Upper lobe of left lung (tissue), 6 donors: ENCODE measurements around the gene SCIMP. TPM values are rescaled to one million over a fixed set of nuclear protein-coding genes. Genes with fewer than 3 reads are reported as not detected.

Experiments used
- ATAC-seq, 2 donors: fragments of 200-7000 bp; cut with Tn5 transposase; one replicate each; pipeline ENCODE4 v1.9.1; 2022; ENCODE audit warnings: mild to moderate bottlenecking in 2 of 2, moderate library complexity in 2 of 2; ENCODE audit not compliant: low FRiP score in 2 of 2
- DNase-seq, 2 donors: peaks; one replicate each; pipeline ENCODE4 v3.0.0-alpha.2; 2019 to 2020
- H3K27ac ChIP-seq, 4 donors: fragments of 200-600 bp; sonication (generic); one replicate each; pipeline ENCODE4 v1.5.1; 2016 to 2019
- H3K27me3 ChIP-seq, 4 donors: fragments of 200-600 bp; sonication (generic); one replicate each; pipeline ENCODE4 v1.5.1; 2017 to 2019
- H3K36me3 ChIP-seq, 4 donors: fragments of 200-600 bp; sonication (generic); one replicate each; pipeline ENCODE4 v1.5.1; 2016 to 2019
- H3K4me1 ChIP-seq, 4 donors: fragments of 200-600 bp; sonication (generic); one replicate each; pipeline ENCODE4 v1.5.1; 2018 to 2019
- H3K4me3 ChIP-seq, 4 donors: fragments of 200-600 bp; sonication (generic); one replicate each; pipeline ENCODE4 v1.5.1; 2017 to 2019; ENCODE audit warnings: mild to moderate bottlenecking in 2 of 4, moderate library complexity in 1 of 4
- H3K9me3 ChIP-seq, 4 donors: fragments of 200-600 bp; sonication (generic); one replicate each; pipeline ENCODE4 v1.5.1; 2018 to 2019
- EP300 ChIP-seq, 4 donors: sonication (generic); formaldehyde crosslinking; IDR thresholded peaks; one replicate each; pipeline ENCODE4 v1.5.1; 2017; ENCODE audit warnings: antibody characterized with exemption in 4 of 4, control low read depth in 2 of 4
- POLR2A ChIP-seq, 4 donors: fragments of 450-650 bp; IDR thresholded peaks; one replicate each; pipeline ENCODE4 v1.5.1; 2016 to 2017; ENCODE audit warnings: antibody characterized with exemption in 4 of 4, mild to moderate bottlenecking in 2 of 4
- POLR2AphosphoS5 ChIP-seq, 2 donors: sonication (generic); formaldehyde crosslinking; IDR thresholded peaks; one replicate each; pipeline ENCODE4 v1.5.1; 2017; ENCODE audit warnings: antibody characterized with exemption in 2 of 2
- WGBS, 2 donors: methylation state at CpG; one replicate each; pipeline ENCODE4 v1.1.5; 2017 to 2018; 5-methylcytosine and 5-hydroxymethylcytosine counted together
- total RNA-seq, 6 donors: library from RNA; depleted of rRNA in 4 of 6; stranded (reverse); fragments of >200 nt in 4 of 6; gene quantifications; one replicate each; pipeline versions ENCODE4 v1.1.0 to v1.2.1, GENCODE V29; 2016 to 2021
- TF ChIP-seq, protein P1 (sequence below), 6 experiments: fragments of 450-650 bp in 4 of 6; fragments of 200-600 bp in 2 of 6; sonication (generic) in 2 of 6; IDR thresholded peaks; one replicate each; pipeline ENCODE4 v1.5.1; 2016 to 2019; ENCODE audit warnings: antibody characterized with exemption in 6 of 6
- donor health status: DM: no; HTN: no; CAD: no; lungs with moderate emphysema.
- donor health status: DM: no; HTN: yes; CAD: no; lungs with severe emphysema.

Gene SCIMP
- total RNA-seq, 6 donors from 2014 or later: 6.3 to 30.6 (median 10.7) TPM

DNA sequence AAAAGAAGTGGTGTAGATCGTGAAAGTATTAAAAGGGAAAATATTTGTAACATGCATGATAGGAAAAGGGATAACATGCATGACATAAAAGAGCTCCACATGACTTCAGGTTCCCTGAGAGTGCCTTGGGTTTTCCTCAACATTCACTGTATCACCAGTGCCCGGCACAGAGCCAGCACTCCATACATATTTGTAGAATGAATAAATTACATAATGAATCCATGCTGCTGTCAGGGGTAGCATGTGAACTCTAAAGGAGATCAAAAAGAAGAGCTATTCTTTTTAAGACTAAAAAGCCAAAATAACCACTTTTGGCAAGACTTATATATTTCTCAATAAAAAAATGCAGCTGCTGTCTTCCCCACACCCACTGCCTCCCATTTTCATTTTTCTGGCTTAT lies 40.3 kb downstream of the SCIMP start:
- DNase-seq (no peak), ATAC-seq (no peak)
- peaks cover 11 to 19% (median 13%) of the 10 kb centered on the region in 4 donors for H3K4me1 ChIP-seq
- no peak overlapping the region for H3K4me3 ChIP-seq
- H3K27me3 ChIP-seq: no peaks in the 10 kb centered on the region
- peaks cover 0 to 10% (median 5%) of the 10 kb centered on the region in 4 donors for H3K9me3 ChIP-seq
- 83 to 85% methylated on average over 2 of the region's 2 CpGs for WGBS, 2 donors
- TF ChIP-seq POLR2A (IDR thresholded peaks at IDR 0.05): no peak
- TF ChIP-seq, protein P1, sequence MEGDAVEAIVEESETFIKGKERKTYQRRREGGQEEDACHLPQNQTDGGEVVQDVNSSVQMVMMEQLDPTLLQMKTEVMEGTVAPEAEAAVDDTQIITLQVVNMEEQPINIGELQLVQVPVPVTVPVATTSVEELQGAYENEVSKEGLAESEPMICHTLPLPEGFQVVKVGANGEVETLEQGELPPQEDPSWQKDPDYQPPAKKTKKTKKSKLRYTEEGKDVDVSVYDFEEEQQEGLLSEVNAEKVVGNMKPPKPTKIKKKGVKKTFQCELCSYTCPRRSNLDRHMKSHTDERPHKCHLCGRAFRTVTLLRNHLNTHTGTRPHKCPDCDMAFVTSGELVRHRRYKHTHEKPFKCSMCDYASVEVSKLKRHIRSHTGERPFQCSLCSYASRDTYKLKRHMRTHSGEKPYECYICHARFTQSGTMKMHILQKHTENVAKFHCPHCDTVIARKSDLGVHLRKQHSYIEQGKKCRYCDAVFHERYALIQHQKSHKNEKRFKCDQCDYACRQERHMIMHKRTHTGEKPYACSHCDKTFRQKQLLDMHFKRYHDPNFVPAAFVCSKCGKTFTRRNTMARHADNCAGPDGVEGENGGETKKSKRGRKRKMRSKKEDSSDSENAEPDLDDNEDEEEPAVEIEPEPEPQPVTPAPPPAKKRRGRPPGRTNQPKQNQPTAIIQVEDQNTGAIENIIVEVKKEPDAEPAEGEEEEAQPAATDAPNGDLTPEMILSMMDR (IDR thresholded peaks at IDR 0.05): no peak
- TF ChIP-seq POLR2AphosphoS5 (IDR thresholded peaks at IDR 0.05): no peak
- no peak for TF ChIP-seq EP300 (IDR thresholded peaks at IDR 0.05)
- no peak overlapping the region for H3K27ac ChIP-seq
- H3K36me3 ChIP-seq: peaks cover 0 to 3% (median under 1%) of the 10 kb centered on the region in 4 donors

DNA sequence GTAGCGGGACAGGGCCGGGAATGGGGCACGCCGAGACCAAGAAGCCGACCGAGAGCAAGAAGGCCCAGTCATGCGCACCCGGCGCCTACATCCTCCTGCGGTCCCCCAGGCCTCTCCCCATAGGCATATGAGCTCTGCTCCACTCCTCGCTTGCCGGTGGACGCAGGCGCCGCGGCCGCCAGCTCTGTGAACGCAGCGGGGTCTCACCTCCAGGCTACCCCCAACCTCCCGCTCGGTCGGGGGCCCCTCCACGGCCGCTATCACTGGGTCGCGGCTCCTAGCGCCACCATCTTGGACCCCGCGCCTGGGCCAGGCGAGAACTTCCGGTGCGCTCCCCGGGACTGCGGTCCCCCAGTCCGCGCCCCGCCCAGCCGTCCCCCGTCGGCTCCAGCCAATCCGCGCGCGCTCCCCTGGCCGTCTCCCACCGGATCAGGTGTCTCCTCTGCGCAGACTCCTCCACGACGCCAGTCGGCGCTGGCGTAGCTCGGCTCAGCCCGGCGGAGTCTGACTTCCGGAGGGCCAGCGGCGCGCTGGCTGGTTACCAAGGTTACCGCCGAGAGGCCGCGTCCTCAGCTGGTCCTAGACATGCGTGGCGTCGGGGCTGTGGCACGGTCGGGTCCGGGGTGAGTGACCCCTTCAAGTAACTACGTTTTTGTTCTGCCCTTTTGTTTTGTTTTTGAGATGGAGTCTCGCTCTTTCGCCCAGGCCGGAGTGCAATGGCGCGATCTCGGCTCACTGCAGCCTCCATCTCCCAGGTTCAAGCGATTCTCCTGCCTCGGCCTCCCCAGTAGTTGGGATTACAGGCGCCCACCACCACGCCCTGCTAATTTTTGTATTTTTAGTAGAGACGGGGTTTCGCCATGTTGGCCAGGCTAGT lies 42.9 kb downstream of the SCIMP start, which contains the start of gene ZNF594:
TSS of gene ZNF594 (minus strand) at position 328 of the 877 bp plus-strand sequence. CDS start 7,612 bp downstream, outside the sequence.
- Histone ChIP-seq H3K4me1 (peaks cover 11 to 19% (median 13%) of the 10 kb centered on the region in 4 donors), H3K27me3 (no peaks in the 10 kb centered on the region), H3K27ac (peak within 1 kb of the TSS; percentile 72 to 88 (median 82)), H3K4me3 (peak within 1 kb of the TSS; percentile 60 to 99 (median 80)), H3K36me3 (peaks cover 0 to 12% (median 4%) of the 10 kb centered on the region in 4 donors), H3K9me3 (peaks cover 2 to 34% (median 24%) of the 10 kb centered on the region in 4 donors)
- TF ChIP-seq, protein P1 (IDR thresholded peaks at IDR 0.05): peak; percentile 61 to 94 (median 87)
- peak; percentile 75 to 85 for TF ChIP-seq POLR2AphosphoS5 (IDR thresholded peaks at IDR 0.05)
- TF ChIP-seq POLR2A (IDR thresholded peaks at IDR 0.05): peak in 2 of 4 donors; percentile 71 to 80
- peak in 1 of 4 donors; percentile 4 for TF ChIP-seq EP300 (IDR thresholded peaks at IDR 0.05)
- DNase-seq: peak; percentile 97 to 99
- ATAC-seq: peak; percentile 99 to 100
- 4 to 11% methylated on average over 15 to 47 of the region's 82 CpGs for WGBS, 2 donors

DNA sequence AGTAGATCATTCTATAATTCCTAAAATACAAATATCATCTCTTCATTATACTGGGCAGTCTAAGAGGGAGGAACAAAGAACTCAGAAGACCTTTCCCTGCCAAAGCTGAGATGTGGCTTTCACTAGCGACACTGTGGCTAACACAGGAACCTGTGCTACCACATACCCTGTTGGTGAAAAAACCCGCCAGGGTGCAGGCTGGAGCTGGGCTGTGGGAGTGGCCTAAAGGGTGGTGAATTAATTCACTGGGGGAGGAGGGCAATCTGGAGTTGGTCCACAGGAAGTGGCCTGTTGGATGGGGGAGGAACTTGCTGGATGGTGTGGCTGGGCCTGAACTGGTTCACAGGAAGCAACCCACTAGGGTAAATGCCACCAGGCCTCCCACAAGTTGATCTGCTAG lies 50.4 kb downstream of the SCIMP start:
- H3K27me3 ChIP-seq: no peaks in the 10 kb centered on the region
- WGBS, 2 donors: 81 to 95% methylated on average over 2 of the region's 2 CpGs
- H3K4me3 ChIP-seq: no peak overlapping the region
- peaks cover 0 to 16% (median 6%) of the 10 kb centered on the region in 4 donors for H3K36me3 ChIP-seq
- ATAC-seq: no peak
- DNase-seq: no peak
- no peak for TF ChIP-seq EP300 (IDR thresholded peaks at IDR 0.05)
- TF ChIP-seq POLR2AphosphoS5 (IDR thresholded peaks at IDR 0.05): no peak
- no peak for TF ChIP-seq POLR2A (IDR thresholded peaks at IDR 0.05)
- TF ChIP-seq, protein P1 (IDR thresholded peaks at IDR 0.05): no peak
- H3K4me1 ChIP-seq: no peaks in the 10 kb centered on the region
- H3K9me3 ChIP-seq: peaks cover 74 to 97% (median 93%) of the 10 kb centered on the region in 4 donors
- no peak overlapping the region for H3K27ac ChIP-seq

DNA sequence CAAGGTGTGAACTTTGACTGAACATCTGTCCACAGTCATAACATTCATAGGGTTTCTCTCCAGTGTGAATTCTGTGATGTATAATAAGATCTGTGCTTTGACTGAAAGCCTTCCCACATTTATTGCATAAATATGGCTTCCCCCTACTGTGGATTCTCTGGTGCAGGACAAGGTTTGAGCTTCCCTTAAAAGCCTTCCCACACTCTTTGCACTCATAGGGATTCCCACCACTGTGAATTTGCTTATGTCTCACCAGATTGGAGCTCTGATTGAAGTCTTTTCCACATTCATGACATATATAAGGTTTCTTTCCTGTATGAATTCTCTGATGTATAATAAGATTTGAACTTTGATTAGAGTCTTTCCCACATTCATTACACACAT lies 51.3 kb downstream of the SCIMP start:
- H3K9me3 ChIP-seq: peaks cover 80 to 98% (median 97%) of the 10 kb centered on the region in 4 donors
- ATAC-seq (no peak), DNase-seq (no peak)
- no peak overlapping the region for H3K27ac ChIP-seq
- no peaks in the 10 kb centered on the region for H3K4me1 ChIP-seq
- TF ChIP-seq, protein P1 (IDR thresholded peaks at IDR 0.05): no peak
- TF ChIP-seq POLR2AphosphoS5 (IDR thresholded peaks at IDR 0.05) (no peak), EP300 (IDR thresholded peaks at IDR 0.05) (no peak)
- no peaks in the 10 kb centered on the region for H3K27me3 ChIP-seq
- no peak overlapping the region for H3K4me3 ChIP-seq
- peaks cover 0 to 16% (median 4%) of the 10 kb centered on the region in 4 donors for H3K36me3 ChIP-seq
